Astrocyte (in vitro differentiated cells and primary cell): ENCODE data around the gene AATK. TPM values are rescaled to one million over a fixed set of nuclear protein-coding genes. Genes with fewer than 3 reads are reported as not detected.

ENCODE experiments used
- DNase-seq: peaks from one replicate; pipeline ENCODE4 v3.0.0-alpha.2; 2010; ENCODE audit warnings: low read depth
- FAIRE-seq: peaks from 2 replicates; lab custom pipeline; 2011; peaks lifted over from hg19 to GRCh38; lab: Jason Lieb, UNC
- H2AFZ ChIP-seq: 2 replicates; pipeline ENCODE4 v1.6.0; 2012; ENCODE audit warnings: low read depth, low read length, inconsistent platforms
- H3K27ac ChIP-seq: 2 replicates; pipeline ENCODE4 v1.5.1; 2011; ENCODE audit warnings: low read depth, low read length, inconsistent platforms
- H3K27me3 ChIP-seq: 2 replicates; pipeline ENCODE4 v1.6.0; 2011; ENCODE audit warnings: low read length, inconsistent platforms; ENCODE audit not compliant: insufficient read depth
- H3K36me3 ChIP-seq: 2 replicates; pipeline ENCODE4 v1.5.1; 2011; ENCODE audit warnings: low read length, inconsistent platforms; ENCODE audit not compliant: insufficient read depth
- H3K4me1 ChIP-seq: 2 replicates; pipeline ENCODE4 v1.5.1; 2011; ENCODE audit warnings: low read length, inconsistent platforms; ENCODE audit not compliant: insufficient read depth
- H3K4me2 ChIP-seq: 2 replicates; pipeline ENCODE4 v1.6.0; 2012; ENCODE audit warnings: low read length, inconsistent platforms
- H3K4me3 ChIP-seq: 2 replicates; pipeline ENCODE4 v1.5.1; 2011; ENCODE audit warnings: low read depth, mild to moderate bottlenecking, low read length, inconsistent platforms; ENCODE audit not compliant: insufficient read depth
- H3K79me2 ChIP-seq: 2 replicates; pipeline ENCODE4 v1.6.0; 2012; ENCODE audit warnings: mild to moderate bottlenecking, low read length, inconsistent platforms; ENCODE audit not compliant: insufficient read depth
- H3K9ac ChIP-seq: 2 replicates; pipeline ENCODE4 v1.6.0; 2012; ENCODE audit warnings: mild to moderate bottlenecking, low read length, inconsistent platforms
- H3K9me3 ChIP-seq: 2 replicates; pipeline ENCODE4 v1.5.1; 2012; ENCODE audit warnings: low read depth, mild to moderate bottlenecking, low read length, inconsistent platforms; ENCODE audit not compliant: insufficient read depth
- H4K20me1 ChIP-seq: 2 replicates; pipeline ENCODE4 v1.6.0; 2012; ENCODE audit warnings: low read length, inconsistent platforms; ENCODE audit not compliant: insufficient read depth
- H3K27ac Mint-ChIP-seq: one replicate; pipeline ENCODE4 v1.8.0; 2021; ENCODE audit warnings: mild to moderate bottlenecking, mixed read lengths; ENCODE audit not compliant: unreplicated experiment
- H3K27me3 Mint-ChIP-seq: one replicate; pipeline ENCODE4 v1.8.0; 2021; ENCODE audit warnings: low read depth, mixed read lengths; ENCODE audit not compliant: unreplicated experiment
- H3K36me3 Mint-ChIP-seq: one replicate; pipeline ENCODE4 v1.8.0; 2021; ENCODE audit warnings: low read depth, mixed read lengths; ENCODE audit not compliant: unreplicated experiment
- H3K4me1 Mint-ChIP-seq: one replicate; pipeline ENCODE4 v1.8.0; 2021; ENCODE audit warnings: low read depth, mixed read lengths; ENCODE audit not compliant: unreplicated experiment
- H3K4me3 Mint-ChIP-seq: one replicate; pipeline ENCODE4 v1.8.0; 2021; ENCODE audit warnings: mild to moderate bottlenecking, moderate library complexity, mixed read lengths; ENCODE audit not compliant: unreplicated experiment
- H3K9me3 Mint-ChIP-seq: one replicate; pipeline ENCODE4 v1.8.0; 2021; ENCODE audit warnings: mild to moderate bottlenecking, mixed read lengths; ENCODE audit not compliant: unreplicated experiment
- EZH2 ChIP-seq: IDR thresholded peaks from 2 replicates; pipeline ENCODE4 v1.6.1; 2012; ENCODE audit warnings: mild to moderate bottlenecking, low read length, inconsistent platforms; ENCODE audit not compliant: insufficient read depth
- total RNA-seq: library from RNA; stranded (reverse); gene quantifications from 2 replicates; pipeline ENCODE4 v1.2.1, GENCODE V29; 2021
- TF ChIP-seq, protein P1 (sequence below): IDR thresholded peaks from 2 replicates; pipeline ENCODE4 v1.5.1; 2011; ENCODE audit warnings: low read depth, mild to moderate bottlenecking, inconsistent platforms, low read length, moderate library complexity; ENCODE audit not compliant: insufficient read depth

The AATK gene
- total RNA-seq, 1 donor from 2014 or later = 0.54 TPM

DNA sequence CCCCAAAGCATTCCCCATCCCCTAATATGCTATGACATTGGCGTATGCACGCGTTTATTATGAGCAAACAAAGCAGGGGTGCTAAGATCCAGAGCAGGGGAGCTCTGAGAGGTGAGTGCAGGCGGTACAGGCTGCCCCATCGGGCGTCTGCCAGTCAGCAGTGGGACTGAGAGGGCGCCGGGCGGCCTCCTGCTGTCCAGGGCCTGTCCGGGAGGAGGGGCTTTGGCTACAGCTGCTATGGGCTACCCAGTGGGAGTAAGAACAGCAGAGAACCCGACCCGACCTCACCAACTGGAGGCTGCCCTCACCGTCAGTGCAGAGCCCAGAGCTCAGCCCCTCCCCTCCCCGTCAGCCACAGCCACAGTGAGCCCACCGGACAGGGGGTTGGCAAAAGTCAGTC, 18.5 kb upstream of the AATK start:
- FAIRE-seq (no peak), DNase-seq (no peak)
- H3K9me3 Mint-ChIP-seq = no peaks in the 10 kb centered on the region
- Histone ChIP-seq H3K36me3 (no peaks in the 10 kb centered on the region), H3K27me3 (peaks cover 3% of the 10 kb centered on the region), H2AFZ (no peak overlapping the region), H3K79me2 (no peaks in the 10 kb centered on the region), H3K9ac (no peak overlapping the region), H3K4me2 (no peak overlapping the region), H3K4me3 (no peak overlapping the region), H3K9me3 (no peaks in the 10 kb centered on the region), H3K27ac (no peak overlapping the region), H4K20me1 (no peaks in the 10 kb centered on the region), H3K4me1 (no peaks in the 10 kb centered on the region)
- no peaks in the 10 kb centered on the region for H3K36me3 Mint-ChIP-seq
- no peaks in the 10 kb centered on the region for H3K4me1 Mint-ChIP-seq
- TF ChIP-seq, protein P1, sequence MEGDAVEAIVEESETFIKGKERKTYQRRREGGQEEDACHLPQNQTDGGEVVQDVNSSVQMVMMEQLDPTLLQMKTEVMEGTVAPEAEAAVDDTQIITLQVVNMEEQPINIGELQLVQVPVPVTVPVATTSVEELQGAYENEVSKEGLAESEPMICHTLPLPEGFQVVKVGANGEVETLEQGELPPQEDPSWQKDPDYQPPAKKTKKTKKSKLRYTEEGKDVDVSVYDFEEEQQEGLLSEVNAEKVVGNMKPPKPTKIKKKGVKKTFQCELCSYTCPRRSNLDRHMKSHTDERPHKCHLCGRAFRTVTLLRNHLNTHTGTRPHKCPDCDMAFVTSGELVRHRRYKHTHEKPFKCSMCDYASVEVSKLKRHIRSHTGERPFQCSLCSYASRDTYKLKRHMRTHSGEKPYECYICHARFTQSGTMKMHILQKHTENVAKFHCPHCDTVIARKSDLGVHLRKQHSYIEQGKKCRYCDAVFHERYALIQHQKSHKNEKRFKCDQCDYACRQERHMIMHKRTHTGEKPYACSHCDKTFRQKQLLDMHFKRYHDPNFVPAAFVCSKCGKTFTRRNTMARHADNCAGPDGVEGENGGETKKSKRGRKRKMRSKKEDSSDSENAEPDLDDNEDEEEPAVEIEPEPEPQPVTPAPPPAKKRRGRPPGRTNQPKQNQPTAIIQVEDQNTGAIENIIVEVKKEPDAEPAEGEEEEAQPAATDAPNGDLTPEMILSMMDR = no peak
- no peak for TF ChIP-seq EZH2
- no peak overlapping the region for H3K27ac Mint-ChIP-seq
- H3K4me3 Mint-ChIP-seq = no peak overlapping the region
- H3K27me3 Mint-ChIP-seq = peaks cover 12% of the 10 kb centered on the region

DNA sequence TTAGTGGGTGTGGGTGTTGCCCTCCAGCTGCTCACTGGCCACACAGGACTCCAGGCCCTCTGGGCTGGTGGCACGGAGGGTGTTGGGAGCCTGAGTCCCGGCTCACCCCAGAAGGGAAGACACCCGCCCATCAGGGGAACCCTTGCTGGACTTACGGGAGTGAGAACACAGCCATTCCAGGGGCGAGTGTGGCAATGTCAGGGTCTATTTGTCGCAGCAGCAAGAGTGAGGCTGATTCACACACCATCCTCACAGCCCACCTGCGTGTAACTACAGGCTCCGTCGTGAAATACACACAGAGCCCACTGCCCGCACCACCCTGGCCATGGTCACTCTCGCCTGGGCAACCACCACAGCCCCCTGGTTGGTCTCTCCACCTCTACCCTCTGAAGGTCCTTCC, 17.8 kb upstream of the AATK start:
- H3K36me3 ChIP-seq = no peaks in the 10 kb centered on the region
- Mint-ChIP-seq H3K36me3 (no peaks in the 10 kb centered on the region), H3K4me3 (no peak overlapping the region), H3K4me1 (no peaks in the 10 kb centered on the region), H3K9me3 (no peaks in the 10 kb centered on the region), H3K27ac (no peak overlapping the region), H3K27me3 (peaks cover 12% of the 10 kb centered on the region)
- H4K20me1 ChIP-seq = no peaks in the 10 kb centered on the region
- DNase-seq (no peak), FAIRE-seq (no peak)
- no peak overlapping the region for H2AFZ ChIP-seq
- TF ChIP-seq, protein P1 = no peak
- no peak for TF ChIP-seq EZH2
- H3K4me2 ChIP-seq = no peak overlapping the region
- H3K4me1 ChIP-seq = no peaks in the 10 kb centered on the region
- no peak overlapping the region for H3K9ac ChIP-seq
- no peaks in the 10 kb centered on the region for H3K79me2 ChIP-seq
- H3K27me3 ChIP-seq = peaks cover 3% of the 10 kb centered on the region
- no peaks in the 10 kb centered on the region for H3K9me3 ChIP-seq
- H3K4me3 ChIP-seq = no peak overlapping the region
- H3K27ac ChIP-seq = no peak overlapping the region

DNA sequence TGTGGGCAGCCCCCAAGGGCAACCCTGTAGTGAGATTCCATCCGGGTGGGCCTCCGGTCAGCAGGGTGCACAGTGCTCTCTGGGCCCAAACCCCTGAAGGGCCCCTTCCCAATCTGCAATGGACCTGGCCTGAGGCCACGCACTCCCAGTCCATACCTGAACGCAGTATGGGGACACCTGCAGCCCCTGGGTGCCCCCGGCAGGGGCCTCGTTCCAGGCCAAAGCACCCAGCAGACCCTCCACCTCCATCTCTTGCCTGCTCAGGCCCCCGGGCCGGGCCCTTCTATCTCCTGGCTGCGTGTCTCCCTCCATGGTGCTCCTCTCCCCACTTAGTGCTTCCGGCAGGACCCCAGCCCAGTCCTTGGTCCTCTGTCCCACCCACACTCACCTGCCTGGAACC, 17.3 kb upstream of the AATK start:
- Mint-ChIP-seq H3K36me3 (no peaks in the 10 kb centered on the region), H3K27ac (no peak overlapping the region), H3K27me3 (peaks cover 12% of the 10 kb centered on the region), H3K4me1 (no peaks in the 10 kb centered on the region), H3K4me3 (no peak overlapping the region), H3K9me3 (no peaks in the 10 kb centered on the region)
- no peak overlapping the region for H3K9ac ChIP-seq
- H3K4me3 ChIP-seq = no peak overlapping the region
- H3K9me3 ChIP-seq = no peaks in the 10 kb centered on the region
- H4K20me1 ChIP-seq = no peaks in the 10 kb centered on the region
- FAIRE-seq = no peak
- DNase-seq = no peak
- no peak overlapping the region for H3K27ac ChIP-seq
- no peak overlapping the region for H2AFZ ChIP-seq
- H3K4me2 ChIP-seq = no peak overlapping the region
- no peaks in the 10 kb centered on the region for H3K79me2 ChIP-seq
- H3K4me1 ChIP-seq = no peaks in the 10 kb centered on the region
- H3K36me3 ChIP-seq = no peaks in the 10 kb centered on the region
- peaks cover 3% of the 10 kb centered on the region for H3K27me3 ChIP-seq
- TF ChIP-seq, protein P1 = no peak
- TF ChIP-seq EZH2 = no peak
